Ovary (tissue), 3 donors: ENCODE data around the gene NCOA1.

Source experiments
- CTCF ChIP-seq, 3 donors: fragments of 450-650 bp in 2 of 3; fragments of 200-600 bp in 1 of 3; IDR thresholded peaks; one replicate each; pipeline versions ENCODE4 v1.5.1 to v1.8.0; 2016 to 2022; ENCODE audit warnings: antibody characterized with exemption in 3 of 3, mild to moderate bottlenecking in 1 of 3
- EP300 ChIP-seq: sonication (generic); formaldehyde crosslinking; IDR thresholded peaks from one replicate; pipeline ENCODE4 v1.6.1; 2017; ENCODE audit warnings: antibody characterized with exemption
- POLR2A ChIP-seq: fragments of 450-650 bp; IDR thresholded peaks from one replicate; pipeline ENCODE4 v1.6.1; 2017; ENCODE audit warnings: antibody characterized with exemption, mild to moderate bottlenecking, moderate library complexity
- donor health status: DM: no; HTN: no; CAD: no.

DNA sequence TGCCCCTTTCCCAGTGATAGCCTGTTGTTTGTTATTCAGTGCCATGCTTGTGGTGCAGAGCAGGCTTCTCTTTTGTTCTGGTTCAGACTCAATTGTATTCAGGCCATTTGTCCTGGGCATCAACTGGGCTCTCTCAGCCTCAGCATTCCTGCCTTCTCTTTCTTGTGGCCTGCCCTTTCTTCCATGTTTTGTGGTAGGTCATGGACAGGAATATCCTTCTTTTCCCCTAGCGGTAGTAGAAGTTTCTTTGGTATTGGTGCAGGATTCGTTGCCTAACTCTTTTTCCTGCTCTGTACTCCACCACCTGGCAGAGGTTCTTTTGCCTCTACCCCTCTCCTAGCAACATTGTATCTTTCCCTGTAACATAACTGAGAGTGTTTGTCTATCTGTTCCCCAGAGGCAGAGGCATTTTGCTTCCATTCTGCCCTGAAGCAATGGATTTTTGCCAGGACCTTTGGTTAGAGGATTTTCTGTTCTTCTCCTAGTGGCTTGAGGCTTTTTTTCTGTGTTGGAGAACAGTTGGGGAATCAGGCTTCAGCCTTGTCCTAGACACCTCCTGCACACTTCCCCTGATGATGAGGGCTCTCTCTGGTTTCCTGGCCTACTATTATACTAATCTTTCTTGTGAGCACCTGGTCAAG, 68.5 kb downstream of the NCOA1 start:
- TF ChIP-seq CTCF (IDR thresholded peaks at IDR 0.05): no peak
- no peak for TF ChIP-seq POLR2A
- no peak for TF ChIP-seq EP300
